HG02571 (cell line): ENCODE measurements around the gene CPB1.

Source experiments
- ATAC-seq: cut with Tn5 transposase; IDR thresholded peaks from one replicate; pipeline ENCODE4 v1.9.1; 2021; ENCODE audit warnings: mild to moderate bottlenecking, moderate library complexity; ENCODE audit not compliant: unreplicated experiment

The CPB1 gene

DNA sequence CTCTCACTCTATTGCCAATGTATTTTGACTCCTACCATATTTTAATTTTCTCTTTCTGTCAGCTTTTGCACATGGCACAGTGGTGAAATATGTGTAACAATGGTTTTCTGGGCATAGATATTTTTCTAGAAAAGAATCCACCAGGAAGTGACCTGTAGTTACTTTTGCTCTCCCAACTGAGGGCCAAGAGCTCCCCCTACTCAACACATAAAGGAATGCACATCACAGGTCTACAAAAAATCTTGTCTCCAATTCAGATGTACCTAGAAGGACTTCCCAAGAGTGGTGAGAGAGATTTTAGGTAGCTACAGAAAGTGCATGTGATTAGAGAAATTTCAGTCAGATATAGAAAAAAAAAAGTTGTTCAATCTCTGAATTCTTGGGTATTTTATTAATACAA is 53.1 kb downstream of the CPB1 start:
- no peak for ATAC-seq

- ATAC-seq = no peak
These were observed 53.7 kb downstream of the CPB1 start for GRCh38 chr3:148881286-148881685.

- ATAC-seq = no peak
These were observed 54.7 kb downstream of the CPB1 start for GRCh38 chr3:148882288-148882687.

DNA sequence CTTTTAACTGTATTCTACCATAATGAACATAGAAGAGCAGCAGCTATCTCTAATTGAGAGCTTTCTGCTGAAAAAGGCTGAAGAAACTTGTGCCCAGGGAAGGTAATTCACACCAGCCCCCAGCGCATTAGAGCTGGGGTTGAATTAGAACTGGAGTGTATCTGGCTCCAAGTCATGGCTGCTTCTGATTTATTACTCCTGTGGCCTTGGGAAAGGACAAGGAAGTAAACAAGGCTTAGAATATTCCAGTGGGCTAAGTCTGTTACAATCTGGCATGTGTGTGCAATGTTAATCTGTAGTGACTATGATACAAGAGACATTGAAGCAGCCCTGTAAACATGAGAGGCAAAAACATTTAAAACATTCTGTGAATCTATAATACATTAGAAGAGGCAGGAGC is 55.6 kb downstream of the CPB1 start:
- no peak for ATAC-seq

GRCh38 chr3:148884261-148884660 is 56.6 kb downstream of the CPB1 start:
- no peak for ATAC-seq

DNA sequence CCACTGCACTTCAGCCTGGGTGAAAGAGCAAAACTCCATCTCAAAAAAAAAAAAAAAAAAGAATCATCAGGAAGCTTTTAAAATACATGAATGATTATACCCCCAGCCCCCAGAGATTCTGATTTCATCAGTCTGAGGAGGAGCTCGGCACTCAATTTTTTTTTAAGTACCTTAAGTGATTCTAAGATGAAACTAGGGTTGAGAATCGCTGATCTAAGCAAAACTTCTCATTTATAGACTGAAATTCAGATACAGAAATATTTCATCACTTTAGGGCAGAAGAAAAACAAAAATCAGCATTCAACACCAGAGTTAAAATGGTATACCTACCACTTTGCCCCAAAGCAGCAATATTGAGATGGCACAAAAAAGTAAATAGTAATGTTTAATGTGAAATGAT is 62.2 kb downstream of the CPB1 start:
- ATAC-seq = no peak

GRCh38 chr3:148896062-148896461 is 68.5 kb downstream of the CPB1 start:
- ATAC-seq = no peak

- ATAC-seq = no peak
These were observed 74.6 kb downstream of the CPB1 start for GRCh38 chr3:148901987-148902791.

DNA sequence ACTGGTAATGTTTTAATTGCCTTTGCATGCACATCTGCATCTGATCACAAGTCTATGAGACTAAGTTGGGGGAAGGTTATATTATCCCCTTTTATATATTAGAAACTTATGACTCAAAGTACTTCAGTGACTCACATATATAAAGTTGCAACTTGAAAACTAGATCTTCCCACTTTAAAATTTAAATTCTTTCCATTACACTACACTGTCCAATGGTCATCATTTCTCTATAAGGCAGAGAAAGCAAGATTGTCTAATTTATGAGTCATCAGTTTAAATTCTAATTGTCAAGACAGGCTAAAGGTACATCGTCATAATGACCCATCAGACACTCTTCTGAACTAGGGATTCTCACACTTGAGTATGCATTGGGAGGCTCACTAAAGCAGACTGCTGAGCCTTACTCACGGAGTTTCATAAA is 75.4 kb downstream of the CPB1 start:
- ATAC-seq = no peak

- ATAC-seq = no peak
These were observed 76.3 kb downstream of the CPB1 start for GRCh38 chr3:148903941-148904340.

- no peak for ATAC-seq
These were observed 79.1 kb downstream of the CPB1 start for GRCh38 chr3:148906667-148907066.
